ENCODE data around the gene ZNF397. TPM values are rescaled to one million over a fixed set of nuclear protein-coding genes. Genes with fewer than 3 reads are reported as not detected.

The ZNF397 gene
- total and polyA plus RNA-seq, 2 donors (not counting 3 experiments of a cell fraction or from before 2014, with no cell fraction given), result 1.5 to 5.5 TPM

Other genes starting within 250 kb of the ZNF397 start
- 111 and 117 TPM in 2 replicates for gene MAPRE2, start 199.6 kb upstream of the ZNF397 start, total RNA-seq
- 141 and 148 TPM in 2 replicates for gene MAPRE2, start 199.6 kb upstream of the ZNF397 start, polyA plus RNA-seq
- 14.6 and 18.0 TPM in 2 replicates for gene ZSCAN30, start 49.2 kb downstream of the ZNF397 start, total RNA-seq
- gene ZSCAN30, start 49.2 kb downstream of the ZNF397 start, polyA plus RNA-seq, result 5.9 and 6.7 TPM in 2 replicates
- 38.6 and 40.2 TPM in 2 replicates for gene ZNF24, start 103.4 kb downstream of the ZNF397 start, total RNA-seq
- gene ZNF24, start 103.4 kb downstream of the ZNF397 start, polyA plus RNA-seq, result 7.0 and 10.3 TPM in 2 replicates
- gene ZNF396, start 136.3 kb downstream of the ZNF397 start, total RNA-seq, result 0.44 and 0.72 TPM in 2 replicates
- gene ZNF396, start 136.3 kb downstream of the ZNF397 start, polyA plus RNA-seq, result 0.14 and 0.28 TPM in 2 replicates

All from endothelial cell of umbilical vein (primary cell).